ENCODE data around the gene USB1. TPM values are rescaled to one million over a fixed set of nuclear protein-coding genes. Genes with fewer than 3 reads are reported as not detected.

USB1 gene
- total RNA-seq, 3 donors from 2014 or later (not counting 1 experiment from before 2014, with no cell fraction given) = 64.7 to 86.0 (median 84.8) TPM

DNA sequence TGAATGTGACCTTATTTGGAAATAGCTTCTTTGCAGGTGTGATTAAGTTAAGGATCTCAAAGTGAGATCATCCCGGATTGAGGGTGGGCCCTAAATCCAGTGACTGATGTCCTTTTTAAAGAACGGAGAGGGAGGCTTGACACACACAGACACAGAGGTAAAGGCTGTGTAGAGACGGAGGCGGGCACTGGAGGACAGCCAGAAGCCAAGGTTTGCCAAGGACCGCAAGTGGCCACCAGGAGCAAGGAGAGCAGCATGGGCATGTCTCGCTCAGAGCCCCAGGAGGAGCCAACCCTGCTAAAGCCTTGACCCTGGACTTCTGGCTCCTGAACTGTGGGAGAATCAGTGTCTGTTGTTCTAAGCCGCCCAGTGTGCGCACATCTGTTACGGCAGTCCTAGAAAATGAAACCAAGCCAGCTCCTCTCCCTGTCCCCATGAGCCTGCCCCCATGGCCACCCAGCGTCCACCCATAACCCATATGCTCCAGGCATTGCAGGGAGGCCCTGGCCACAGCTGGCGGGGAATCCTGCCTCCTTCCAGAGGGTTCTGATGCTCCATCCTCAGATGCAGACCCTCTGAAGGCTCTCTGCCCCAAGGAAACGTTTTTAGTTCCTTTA, 45.5 kb upstream of the USB1 start:
- Histone ChIP-seq H3K9me3 (ENCODE audit: control insufficient read depth, insufficient read depth, low read length) (no peaks in the 10 kb centered on the region), H3K4me1 (ENCODE audit: control insufficient read depth, insufficient read depth, low read length) (no peaks in the 10 kb centered on the region), H3K4me3 (ENCODE audit: low read length) (no peak overlapping the region), H3K27me3 (ENCODE audit: control insufficient read depth, insufficient read depth, low read length) (no peaks in the 10 kb centered on the region), H3K36me3 (ENCODE audit: control insufficient read depth, insufficient read depth, low read length) (no peaks in the 10 kb centered on the region), H3K27ac (ENCODE audit: low read length) (no peak overlapping the region)
- ATAC-seq (no peak), DNase-seq (no peak)
- no peak overlapping the region for H3K4me3 Mint-ChIP-seq
- H3K27me3 Mint-ChIP-seq (ENCODE audit: low read depth in 2 of 2) = no peaks in the 10 kb centered on the region
- H3K27ac Mint-ChIP-seq = no peak overlapping the region
- no peaks in the 10 kb centered on the region for H3K4me1 Mint-ChIP-seq
- no peaks in the 10 kb centered on the region for H3K36me3 Mint-ChIP-seq
- TF ChIP-seq, protein P1, sequence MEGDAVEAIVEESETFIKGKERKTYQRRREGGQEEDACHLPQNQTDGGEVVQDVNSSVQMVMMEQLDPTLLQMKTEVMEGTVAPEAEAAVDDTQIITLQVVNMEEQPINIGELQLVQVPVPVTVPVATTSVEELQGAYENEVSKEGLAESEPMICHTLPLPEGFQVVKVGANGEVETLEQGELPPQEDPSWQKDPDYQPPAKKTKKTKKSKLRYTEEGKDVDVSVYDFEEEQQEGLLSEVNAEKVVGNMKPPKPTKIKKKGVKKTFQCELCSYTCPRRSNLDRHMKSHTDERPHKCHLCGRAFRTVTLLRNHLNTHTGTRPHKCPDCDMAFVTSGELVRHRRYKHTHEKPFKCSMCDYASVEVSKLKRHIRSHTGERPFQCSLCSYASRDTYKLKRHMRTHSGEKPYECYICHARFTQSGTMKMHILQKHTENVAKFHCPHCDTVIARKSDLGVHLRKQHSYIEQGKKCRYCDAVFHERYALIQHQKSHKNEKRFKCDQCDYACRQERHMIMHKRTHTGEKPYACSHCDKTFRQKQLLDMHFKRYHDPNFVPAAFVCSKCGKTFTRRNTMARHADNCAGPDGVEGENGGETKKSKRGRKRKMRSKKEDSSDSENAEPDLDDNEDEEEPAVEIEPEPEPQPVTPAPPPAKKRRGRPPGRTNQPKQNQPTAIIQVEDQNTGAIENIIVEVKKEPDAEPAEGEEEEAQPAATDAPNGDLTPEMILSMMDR (IDR thresholded peaks at IDR 0.05) = no peak
- 89% methylated on average over 12 of the region's 12 CpGs for WGBS (ENCODE audit: insufficient coverage)
- intact Hi-C loops (cut with micrococcal nuclease) = no loop called here
- H3K9me3 Mint-ChIP-seq = no peaks in the 10 kb centered on the region

- Histone ChIP-seq H3K27me3 (ENCODE audit: control insufficient read depth, insufficient read depth, low read length) (no peaks in the 10 kb centered on the region), H3K9me3 (ENCODE audit: control insufficient read depth, insufficient read depth, low read length) (no peaks in the 10 kb centered on the region), H3K4me3 (ENCODE audit: low read length) (no peak overlapping the region), H3K27ac (ENCODE audit: low read length) (no peak overlapping the region), H3K36me3 (ENCODE audit: control insufficient read depth, insufficient read depth, low read length) (no peaks in the 10 kb centered on the region), H3K4me1 (ENCODE audit: control insufficient read depth, insufficient read depth, low read length) (no peaks in the 10 kb centered on the region)
- TF ChIP-seq, protein P1 (IDR thresholded peaks at IDR 0.05) = no peak
- ATAC-seq (no peak), DNase-seq (no peak)
- H3K4me3 Mint-ChIP-seq = no peak overlapping the region
- WGBS (ENCODE audit: insufficient coverage) = 84% methylated on average over 7 of the region's 8 CpGs
- no peaks in the 10 kb centered on the region for H3K36me3 Mint-ChIP-seq
- no peaks in the 10 kb centered on the region for H3K4me1 Mint-ChIP-seq
- no peaks in the 10 kb centered on the region for H3K27me3 Mint-ChIP-seq (ENCODE audit: low read depth in 2 of 2)
- no peak overlapping the region for H3K27ac Mint-ChIP-seq
- H3K9me3 Mint-ChIP-seq = no peaks in the 10 kb centered on the region
- intact Hi-C loops (cut with micrococcal nuclease) = no loop called here
Observed at GRCh38 chr16:57956270-57956808, 44.9 kb upstream of the USB1 start.

DNA sequence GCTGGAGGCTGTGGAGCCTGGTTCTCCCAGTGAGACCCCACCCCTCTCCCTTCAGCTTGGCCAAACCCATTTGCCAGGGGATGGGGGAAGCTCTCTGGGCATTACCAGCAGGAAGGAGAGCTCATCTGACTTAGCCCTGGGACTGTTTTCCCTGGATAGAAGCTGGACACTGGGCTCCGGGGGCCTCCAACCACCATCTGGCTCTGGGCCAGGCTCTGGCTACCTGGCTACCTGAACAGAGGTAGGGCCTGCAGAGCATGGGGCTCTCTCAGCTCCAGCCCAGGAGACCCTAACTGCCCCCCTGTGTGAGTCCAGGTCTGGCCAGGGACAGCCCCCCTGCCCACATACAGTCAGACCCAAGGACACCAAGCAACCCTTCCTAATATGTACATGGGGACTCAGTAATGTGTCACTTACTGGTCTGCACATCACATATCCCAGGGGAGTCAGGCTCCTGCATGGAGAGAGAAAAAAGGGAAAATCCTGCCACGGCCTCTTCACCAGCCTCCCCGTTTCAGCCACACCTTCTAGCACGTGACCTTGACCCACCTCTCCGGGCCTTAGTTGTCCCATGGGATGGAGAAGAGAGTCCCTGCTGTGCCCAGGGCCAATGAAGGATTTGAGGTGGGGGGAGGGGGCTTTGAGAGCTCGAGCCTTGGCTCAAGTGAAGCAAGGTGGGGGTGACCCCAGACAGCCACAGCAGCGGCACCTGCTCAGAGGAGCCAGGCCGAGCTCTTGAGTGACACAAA, 44.1 kb upstream of the USB1 start:
- H3K9me3 ChIP-seq (ENCODE audit: control insufficient read depth, insufficient read depth, low read length) = no peaks in the 10 kb centered on the region

More for the DNA sequence above, 44.1 kb upstream of the USB1 start:
- H3K27ac Mint-ChIP-seq = no peak overlapping the region
- Histone ChIP-seq H3K36me3 (ENCODE audit: control insufficient read depth, insufficient read depth, low read length) (no peaks in the 10 kb centered on the region), H3K27ac (ENCODE audit: low read length) (no peak overlapping the region), H3K4me3 (ENCODE audit: low read length) (no peak overlapping the region), H3K27me3 (ENCODE audit: control insufficient read depth, insufficient read depth, low read length) (no peaks in the 10 kb centered on the region), H3K4me1 (ENCODE audit: control insufficient read depth, insufficient read depth, low read length) (no peaks in the 10 kb centered on the region)
- DNase-seq (no peak), ATAC-seq (no peak)
- no peaks in the 10 kb centered on the region for H3K9me3 Mint-ChIP-seq
- TF ChIP-seq, protein P1 (IDR thresholded peaks at IDR 0.05) = no peak
- intact Hi-C loops (cut with micrococcal nuclease) = no loop called here
- no peak overlapping the region for H3K4me3 Mint-ChIP-seq
- 89% methylated on average over 7 of the region's 8 CpGs for WGBS (ENCODE audit: insufficient coverage)
- no peaks in the 10 kb centered on the region for H3K27me3 Mint-ChIP-seq (ENCODE audit: low read depth in 2 of 2)
- H3K36me3 Mint-ChIP-seq = no peaks in the 10 kb centered on the region
- H3K4me1 Mint-ChIP-seq = no peaks in the 10 kb centered on the region
